Activated CD4-positive, alpha-beta memory T cell treated with anti-CD3 and anti-CD28 coated beads, Interleukin-2, amount 10 ng/mL, durations not matched to agents 7 days and 5 days (primary cell): ENCODE results near the gene RASGEF1C. TPM values are rescaled to one million over a fixed set of nuclear protein-coding genes. Genes with fewer than 3 reads are reported as not detected.
"Not testable (repeated sequence)": the region's sequence is repeated elsewhere in the genome, so short reads cannot be mapped to it uniquely, and the experiment has no call there.

Experiments used
- CTCF ChIA-PET: fragments of 350-600 bp; sonication (Branson Sonifier 250); formaldehyde crosslinking; loops from one replicate; lab custom pipeline; 2021; ENCODE audit warnings: antibody characterized with exemption, inconsistent platforms; lab: Charles Lee
- POLR2A ChIA-PET: fragments of 350-600 bp; sonication (Branson Sonifier 250); formaldehyde crosslinking; loops from one replicate; lab custom pipeline; 2021; ENCODE audit warnings: antibody characterized with exemption; lab: Charles Lee
- DNase-seq: peaks from one replicate; pipeline ENCODE4 v3.0.0-alpha.2; 2020
- H3K27ac Mint-ChIP-seq: one replicate; pipeline ENCODE4 v1.8.0; 2021; ENCODE audit warnings: mild to moderate bottlenecking, mixed read lengths
- H3K27me3 Mint-ChIP-seq: one replicate; pipeline ENCODE4 v1.8.0; 2021; ENCODE audit warnings: mixed read lengths
- H3K36me3 Mint-ChIP-seq: one replicate; pipeline ENCODE4 v1.8.0; 2021; ENCODE audit warnings: low read depth, mixed read lengths
- H3K4me1 Mint-ChIP-seq: one replicate; pipeline ENCODE4 v1.8.0; 2021; ENCODE audit warnings: mixed read lengths
- H3K4me3 Mint-ChIP-seq: one replicate; pipeline ENCODE4 v1.8.0; 2021; ENCODE audit warnings: mild to moderate bottlenecking, mixed read lengths
- H3K9me3 Mint-ChIP-seq: one replicate; pipeline ENCODE4 v1.8.0; 2021; ENCODE audit warnings: mixed read lengths
- total RNA-seq, 2 experiments: library from RNA; stranded (reverse); gene quantifications; one replicate each; pipeline ENCODE4 v1.2.3, GENCODE V29; 2021

RASGEF1C gene
- total RNA-seq, 2 experiments from 2014 or later = not detected

GRCh38 chr5:180095545-180095944, 113.5 kb downstream of the RASGEF1C start:
- ChIA-PET CTCF (no interaction called here), POLR2A (interaction anchor here (0.8 kb wide), 1 partner anchor 290 kb away, joined by 3 read pairs; no protein-coding TSS in a partner anchor)
- Mint-ChIP-seq H3K27me3 (peaks cover 7% of the 10 kb centered on the region), H3K36me3 (no peaks in the 10 kb centered on the region), H3K4me3 (no peak overlapping the region), H3K9me3 (no peaks in the 10 kb centered on the region), H3K4me1 (peaks cover 5% of the 10 kb centered on the region), H3K27ac (no peak overlapping the region)
- no peak for DNase-seq

DNA sequence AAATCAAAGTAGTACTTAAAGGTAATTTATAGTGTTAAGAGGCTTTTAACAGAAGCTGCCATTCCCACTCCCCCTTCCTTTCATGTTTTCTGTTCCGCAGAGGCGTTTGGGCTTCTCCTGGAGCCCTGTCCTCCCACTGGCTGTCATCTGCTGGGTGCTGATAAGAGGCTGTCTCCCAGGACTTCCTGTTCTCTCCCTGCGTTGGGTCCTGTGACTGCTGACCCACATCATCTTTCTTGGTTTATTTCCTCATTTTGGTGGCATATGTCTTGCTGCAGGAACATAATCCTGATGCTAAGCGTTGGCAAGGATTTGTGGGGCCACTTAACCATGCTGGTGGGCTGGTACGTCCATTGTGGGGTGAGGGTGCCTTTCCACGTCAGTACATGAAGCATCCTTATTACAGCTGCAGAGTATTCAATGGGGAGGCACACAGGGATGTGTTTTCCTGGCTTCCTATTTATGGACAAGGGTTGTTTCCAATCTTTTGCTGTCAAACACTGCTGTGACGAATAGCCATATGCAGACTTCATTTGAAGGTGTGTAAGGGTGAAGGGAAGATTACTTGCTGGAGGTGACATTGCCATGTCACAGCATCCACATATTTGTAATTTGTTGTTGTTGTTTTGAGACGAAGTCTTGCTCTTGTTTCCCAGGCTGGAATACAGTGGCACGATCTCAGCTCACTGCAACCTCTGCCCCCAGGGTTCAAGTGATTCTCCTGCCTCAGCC, 115.2 kb downstream of the RASGEF1C start:
- H3K4me3 Mint-ChIP-seq = no peak overlapping the region
- H3K27ac Mint-ChIP-seq = no peak overlapping the region
- no peak for DNase-seq
- peaks cover 10% of the 10 kb centered on the region for H3K4me1 Mint-ChIP-seq
- peaks cover 10% of the 10 kb centered on the region for H3K27me3 Mint-ChIP-seq
- no peaks in the 10 kb centered on the region for H3K9me3 Mint-ChIP-seq
- no peaks in the 10 kb centered on the region for H3K36me3 Mint-ChIP-seq
- ChIA-PET CTCF (no interaction called here), POLR2A (no interaction called here)

DNA sequence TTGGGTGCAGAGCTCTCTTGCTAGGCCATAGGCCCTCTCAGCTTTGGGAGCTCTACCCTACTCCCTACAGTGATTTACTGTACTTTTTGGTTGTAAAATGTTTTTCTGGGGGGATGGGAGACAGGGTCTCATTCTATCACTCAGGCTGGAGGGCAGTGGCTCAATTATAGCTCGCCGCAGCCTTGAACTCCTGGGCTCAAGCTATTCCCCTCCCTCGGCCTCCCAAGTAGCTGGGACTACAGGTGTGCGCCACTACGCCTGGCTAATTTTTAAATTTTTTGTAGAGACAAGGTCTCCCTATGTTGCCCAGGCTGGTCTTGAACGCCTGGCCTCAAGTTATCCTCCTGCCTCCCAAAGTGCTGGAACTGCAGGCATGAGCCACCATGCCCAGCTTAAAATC, 115.8 kb downstream of the RASGEF1C start:
- H3K27ac Mint-ChIP-seq = no peak overlapping the region

DNA sequence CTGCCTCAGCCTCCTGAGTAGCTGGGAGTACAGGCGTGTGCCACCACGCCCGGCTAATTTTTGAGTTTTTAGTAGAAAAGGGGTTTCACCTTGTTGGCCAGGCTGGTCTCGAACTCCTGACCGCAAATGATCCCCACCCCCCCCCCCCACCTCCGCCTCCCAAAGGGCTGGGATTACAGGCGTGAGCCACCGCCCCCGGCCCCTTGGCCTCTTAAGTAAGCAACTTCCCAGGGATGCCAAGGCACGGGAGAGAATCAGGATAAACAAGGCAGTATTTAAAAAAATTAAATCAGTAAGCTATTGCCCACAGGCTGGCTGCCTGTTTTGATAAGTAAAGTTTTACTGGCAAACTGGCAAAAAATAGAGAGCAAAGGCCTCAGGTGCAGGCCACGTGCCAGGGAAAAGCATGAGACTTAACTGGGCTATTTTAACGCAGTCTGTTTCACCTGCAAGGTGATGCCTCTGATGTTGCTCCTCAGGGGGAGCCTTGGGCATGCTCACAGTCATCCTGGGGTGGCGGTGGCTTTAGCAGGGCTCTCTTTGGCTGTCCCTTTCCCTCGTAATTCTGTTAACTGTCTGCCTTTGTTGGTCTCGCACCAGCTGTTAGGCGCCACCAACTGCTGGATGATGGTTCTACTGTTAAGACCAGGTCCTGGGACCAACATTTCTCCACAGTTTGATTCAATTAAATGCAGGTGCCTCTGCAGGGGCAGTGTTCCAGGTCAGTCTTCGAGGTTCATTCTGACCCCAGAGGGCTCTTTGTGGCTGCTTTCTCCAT, 118.1 kb downstream of the RASGEF1C start:
- H3K4me1 Mint-ChIP-seq = peaks cover 13% of the 10 kb centered on the region
- ChIA-PET POLR2A (no interaction called here), CTCF (interaction anchor here (0.6 to 1.6 kb wide), 9 partner anchors 10 to 1610 kb away, joined by 3 to 6 read pairs (median 4); no protein-coding TSS in a partner anchor)
- H3K27me3 Mint-ChIP-seq = peaks cover 14% of the 10 kb centered on the region
- no peaks in the 10 kb centered on the region for H3K9me3 Mint-ChIP-seq
- peak overlapping the region; percentile 39 for H3K4me3 Mint-ChIP-seq
- H3K27ac Mint-ChIP-seq = no peak overlapping the region
- no peak for DNase-seq
- H3K36me3 Mint-ChIP-seq = no peaks in the 10 kb centered on the region

More for the DNA sequence above, 115.8 kb downstream of the RASGEF1C start:
- H3K4me3 Mint-ChIP-seq = no peak overlapping the region
- peaks cover 10% of the 10 kb centered on the region for H3K27me3 Mint-ChIP-seq
- H3K36me3 Mint-ChIP-seq = no peaks in the 10 kb centered on the region
- H3K4me1 Mint-ChIP-seq = peaks cover 10% of the 10 kb centered on the region
- CTCF ChIA-PET = no interaction called here
- no peaks in the 10 kb centered on the region for H3K9me3 Mint-ChIP-seq
- POLR2A ChIA-PET = no interaction called here
- no peak for DNase-seq

DNA sequence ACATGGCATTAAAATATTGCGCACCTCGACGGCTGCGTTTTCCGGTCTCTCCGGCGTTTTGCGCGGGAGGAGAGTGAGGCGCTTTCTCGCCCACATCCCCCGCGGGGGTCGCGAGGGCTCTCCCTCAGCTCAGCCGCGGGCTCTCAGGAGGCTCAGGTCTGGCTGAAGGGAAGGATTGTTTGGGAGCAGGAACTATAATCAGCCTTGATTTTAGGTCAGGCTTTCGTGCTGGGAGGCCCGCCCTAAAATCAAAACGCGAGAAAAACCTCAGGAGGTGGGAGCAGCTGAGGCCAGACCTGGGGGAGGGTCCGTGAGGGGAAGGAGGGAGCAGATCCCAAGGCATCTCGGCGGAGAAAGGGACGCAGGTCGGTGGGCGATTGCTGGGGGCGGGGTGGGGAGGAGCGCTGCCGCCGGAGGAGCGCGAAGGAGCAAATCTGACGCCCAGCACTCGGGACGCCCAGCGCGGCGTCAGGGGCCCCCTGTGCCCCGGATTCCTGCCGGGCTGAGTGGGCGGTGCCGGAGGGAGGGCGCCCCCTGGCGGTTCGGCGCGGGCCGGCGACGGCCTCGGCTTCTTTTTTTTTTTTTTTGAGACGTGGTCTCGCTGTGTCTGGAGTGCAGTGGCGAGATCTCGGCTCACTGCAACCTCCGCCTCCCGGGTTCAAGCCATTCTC, 118.8 kb downstream of the RASGEF1C start:
- ChIA-PET CTCF (interaction anchor here (0.6 to 1.6 kb wide), 7 partner anchors 9 to 1609 kb away, joined by 3 to 5 read pairs (median 3); no protein-coding TSS in a partner anchor), POLR2A (no interaction called here)
- H3K4me3 Mint-ChIP-seq = peak overlapping the region; percentile 60
- peak; percentile 75 for DNase-seq
- no peak overlapping the region for H3K27ac Mint-ChIP-seq
- peaks cover 17% of the 10 kb centered on the region for H3K4me1 Mint-ChIP-seq
- H3K27me3 Mint-ChIP-seq = peaks cover 12% of the 10 kb centered on the region
- H3K9me3 Mint-ChIP-seq = no peaks in the 10 kb centered on the region
- H3K36me3 Mint-ChIP-seq = no peaks in the 10 kb centered on the region

GRCh38 chr5:180089628-180090027, 119.4 kb downstream of the RASGEF1C start:
- POLR2A ChIA-PET, H3K9me3 Mint-ChIP-seq, DNase-seq, H3K4me3 Mint-ChIP-seq, H3K36me3 Mint-ChIP-seq, H3K27ac Mint-ChIP-seq: not testable (repeated sequence)
- Mint-ChIP-seq H3K4me1 (peaks cover 17% of the 10 kb centered on the region), H3K27me3 (peaks cover 11% of the 10 kb centered on the region)
- CTCF ChIA-PET = interaction anchor here (0.6 to 0.7 kb wide), 2 partner anchors 67 to 467 kb away, joined by 3 read pairs; no protein-coding TSS in a partner anchor

GRCh38 chr5:180088561-180088960, 120.5 kb downstream of the RASGEF1C start:
- peaks cover 11% of the 10 kb centered on the region for H3K27me3 Mint-ChIP-seq
- no peaks in the 10 kb centered on the region for H3K9me3 Mint-ChIP-seq
- ChIA-PET POLR2A (no interaction called here), CTCF (interaction anchor here (0.6 to 1.2 kb wide), 2 partner anchors 14 to 400 kb away, joined by 3 read pairs; no protein-coding TSS in a partner anchor)
- no peaks in the 10 kb centered on the region for H3K36me3 Mint-ChIP-seq
- no peak overlapping the region for H3K27ac Mint-ChIP-seq
- H3K4me3 Mint-ChIP-seq = no peak overlapping the region
- DNase-seq = no peak
- peaks cover 17% of the 10 kb centered on the region for H3K4me1 Mint-ChIP-seq

DNA sequence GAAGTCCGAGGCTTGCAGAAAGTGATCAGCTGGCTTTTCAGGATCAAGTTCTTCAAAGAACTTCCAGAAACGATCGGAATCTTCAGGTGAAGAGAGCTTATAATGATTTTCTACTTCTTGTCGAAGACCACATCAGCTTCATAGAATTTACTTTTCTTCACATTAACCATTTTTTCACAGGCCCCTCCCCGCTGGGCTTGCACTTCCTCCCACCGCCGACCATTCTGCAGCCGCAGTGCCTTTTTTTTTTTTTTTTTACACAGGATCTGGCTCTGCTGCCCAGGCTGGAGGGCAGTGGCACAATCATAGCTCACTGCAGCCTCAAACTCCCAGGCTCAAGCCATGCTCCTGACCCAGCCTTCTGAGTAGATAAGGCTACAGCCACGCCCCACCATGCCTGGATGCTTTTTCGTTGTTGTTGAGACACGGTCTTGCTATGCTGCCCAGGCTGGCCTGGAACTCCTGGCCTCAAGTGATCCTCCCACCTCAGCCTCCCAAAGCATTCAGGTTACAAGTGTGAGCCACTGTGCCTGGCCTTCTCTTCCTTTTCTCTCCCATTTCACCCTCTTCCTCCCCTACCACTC, 122.1 kb downstream of the RASGEF1C start:
- DNase-seq = no peak
- ChIA-PET CTCF (no interaction called here), POLR2A (no interaction called here)
- Mint-ChIP-seq H3K27ac (no peak overlapping the region), H3K4me1 (peaks cover 17% of the 10 kb centered on the region), H3K9me3 (no peaks in the 10 kb centered on the region), H3K36me3 (no peaks in the 10 kb centered on the region), H3K4me3 (no peak overlapping the region), H3K27me3 (peaks cover 11% of the 10 kb centered on the region)

GRCh38 chr5:180085837-180086236, 123.2 kb downstream of the RASGEF1C start:
- CTCF ChIA-PET = no interaction called here

DNA sequence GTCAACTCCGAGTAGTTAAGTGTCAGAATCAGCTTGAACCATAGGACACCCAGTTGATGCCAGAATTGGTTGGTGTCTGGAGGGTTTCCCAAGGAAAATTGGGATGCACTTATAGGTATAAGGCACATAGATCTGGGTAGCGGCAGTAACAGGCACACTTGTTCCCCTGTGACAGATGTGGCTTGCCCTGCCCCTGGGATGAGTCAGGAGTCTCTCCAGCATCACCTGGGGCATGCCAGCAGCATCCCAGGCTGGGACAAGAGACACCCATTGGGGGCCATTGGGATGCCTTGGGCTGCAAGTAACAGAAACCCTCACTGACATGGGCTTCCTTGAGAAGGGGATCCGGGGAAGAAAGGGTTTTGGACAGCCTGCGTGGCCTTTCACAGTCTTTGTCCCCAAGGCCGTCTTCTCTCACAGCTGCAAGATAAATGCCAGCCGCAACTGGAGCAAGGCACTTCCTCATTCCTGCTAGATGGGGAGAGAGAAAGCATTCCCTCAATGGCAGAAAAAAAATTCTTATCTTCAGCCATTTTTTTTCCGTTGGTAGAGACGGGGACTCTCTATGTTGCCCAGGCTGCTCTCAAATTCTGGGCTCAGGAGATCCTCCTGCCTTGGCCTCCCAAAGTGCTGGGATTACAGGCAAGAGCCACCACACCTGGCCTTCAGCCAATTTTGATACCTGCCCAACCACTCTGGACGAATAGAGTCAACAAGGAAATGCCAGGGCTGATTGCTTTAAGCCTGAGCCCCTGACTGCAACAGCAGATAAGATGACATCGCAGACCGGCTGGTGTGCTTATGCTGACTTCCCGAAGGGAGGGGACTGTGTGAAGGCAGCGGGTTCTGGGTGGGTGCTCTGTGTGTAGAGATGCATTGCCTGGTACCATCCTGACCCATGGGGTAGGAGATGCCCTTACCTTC, 124.1 kb downstream of the RASGEF1C start:
- POLR2A ChIA-PET = no interaction called here
- Mint-ChIP-seq H3K4me3 (no peak overlapping the region), H3K27ac (no peak overlapping the region), H3K4me1 (peaks cover 9% of the 10 kb centered on the region), H3K27me3 (peaks cover 10% of the 10 kb centered on the region), H3K36me3 (no peaks in the 10 kb centered on the region), H3K9me3 (no peaks in the 10 kb centered on the region)
- CTCF ChIA-PET = no interaction called here
- DNase-seq = no peak

More at GRCh38 chr5:180085837-180086236, 123.2 kb downstream of the RASGEF1C start:
- Mint-ChIP-seq H3K27me3 (peaks cover 7% of the 10 kb centered on the region), H3K36me3 (no peaks in the 10 kb centered on the region), H3K9me3 (no peaks in the 10 kb centered on the region), H3K4me3 (no peak overlapping the region), H3K27ac (no peak overlapping the region), H3K4me1 (peaks cover 13% of the 10 kb centered on the region)
- POLR2A ChIA-PET = no interaction called here
- DNase-seq = no peak

DNA sequence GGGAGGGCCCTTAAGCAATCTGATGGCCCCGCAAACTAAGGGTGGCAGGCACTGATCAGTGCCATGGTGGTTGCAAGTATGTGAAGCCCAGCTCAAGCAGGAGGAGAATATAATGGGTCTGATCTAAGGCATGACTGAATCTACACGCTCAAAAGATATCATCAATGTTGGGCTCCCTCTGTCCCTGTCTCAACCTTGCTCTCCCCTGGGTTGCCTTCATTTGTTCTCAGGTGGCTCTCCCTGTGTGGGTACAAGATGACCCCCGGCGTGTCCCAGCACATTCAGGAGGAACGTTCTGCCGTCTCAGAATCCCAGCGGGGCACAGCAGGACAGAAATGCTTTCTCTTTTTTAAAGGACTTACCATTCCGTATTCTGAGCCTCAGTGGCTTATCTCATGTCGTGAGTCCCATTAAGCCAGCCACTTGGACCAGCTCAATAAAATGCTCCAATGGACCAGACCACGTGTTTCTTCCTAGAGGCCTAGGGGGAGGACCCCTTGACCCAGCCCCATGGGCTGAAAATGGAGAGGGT, 125.4 kb downstream of the RASGEF1C start:
- H3K27me3 Mint-ChIP-seq = peaks cover 18% of the 10 kb centered on the region
- H3K27ac Mint-ChIP-seq = no peak overlapping the region
- no peaks in the 10 kb centered on the region for H3K9me3 Mint-ChIP-seq
- no peak overlapping the region for H3K4me3 Mint-ChIP-seq
- no peaks in the 10 kb centered on the region for H3K36me3 Mint-ChIP-seq
- CTCF ChIA-PET = interaction anchor here (0.7 kb wide), 1 partner anchor 34 kb away, joined by 3 read pairs; no protein-coding TSS in a partner anchor
- DNase-seq = no peak
- POLR2A ChIA-PET = no interaction called here
- H3K4me1 Mint-ChIP-seq = peaks cover 9% of the 10 kb centered on the region
